ENCODE measurements around the gene PTAFR.

DNA sequence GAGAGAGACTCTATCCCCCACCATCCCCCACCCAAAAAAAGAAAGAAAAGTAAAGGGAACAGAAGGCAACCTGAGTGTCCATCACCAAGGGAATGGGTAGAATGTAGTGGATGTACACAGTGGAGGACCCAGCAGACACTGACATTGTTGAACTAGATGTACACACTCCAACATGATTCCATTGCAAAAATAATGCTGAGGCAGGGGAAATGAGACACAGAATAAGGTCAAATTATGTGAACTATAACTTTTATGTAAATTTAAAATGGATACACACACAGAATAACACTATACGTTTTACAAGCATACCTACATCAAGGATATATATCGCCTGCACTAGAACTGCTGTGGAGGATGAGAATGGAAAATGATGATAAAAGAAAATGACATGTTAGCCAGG lies 34.8 kb downstream of the PTAFR start:
- TF ChIP-seq EZH2 (optimal IDR thresholded peaks at IDR 0.05; ENCODE audit: low read depth, low read length) = no peak
- no peak for TF ChIP-seq CTCF (IDR thresholded peaks at IDR 0.05; ENCODE audit: low read length)
- no peak for TF ChIP-seq EZH2phosphoT487 (IDR thresholded peaks at IDR 0.05; ENCODE audit: low read length)
